ENCODE measurements around the gene SLC35A3. TPM values are rescaled to one million over a fixed set of nuclear protein-coding genes. Genes with fewer than 3 reads are reported as not detected.
"Not testable (repeated sequence)": the region's sequence is repeated elsewhere in the genome, so short reads cannot be mapped to it uniquely, and the experiment has no call there.

SLC35A3 gene
- total RNA-seq, 2 donors from 2014 or later = 6.6 to 8.7 TPM

DNA sequence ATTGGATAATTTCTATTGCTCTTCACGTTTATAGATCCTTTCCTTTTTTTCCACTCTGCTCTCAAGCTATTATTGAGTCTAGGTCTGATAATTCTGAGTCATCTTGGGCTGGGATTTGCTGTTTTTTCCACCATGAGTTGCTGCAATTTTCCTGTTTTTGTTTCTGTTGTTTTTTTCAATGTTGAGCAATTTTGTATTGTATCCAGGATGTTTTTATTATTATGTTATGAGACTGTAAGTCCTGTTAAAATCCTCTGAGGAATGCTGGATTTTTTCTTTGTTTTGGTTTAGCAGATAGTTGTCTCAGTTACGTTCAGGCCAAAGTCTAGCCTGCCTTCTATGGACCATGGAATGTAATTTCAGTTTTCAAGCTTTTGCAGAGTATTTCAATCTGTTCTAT is 13.0 kb upstream of the SLC35A3 start:
- TF ChIP-seq, protein P1, sequence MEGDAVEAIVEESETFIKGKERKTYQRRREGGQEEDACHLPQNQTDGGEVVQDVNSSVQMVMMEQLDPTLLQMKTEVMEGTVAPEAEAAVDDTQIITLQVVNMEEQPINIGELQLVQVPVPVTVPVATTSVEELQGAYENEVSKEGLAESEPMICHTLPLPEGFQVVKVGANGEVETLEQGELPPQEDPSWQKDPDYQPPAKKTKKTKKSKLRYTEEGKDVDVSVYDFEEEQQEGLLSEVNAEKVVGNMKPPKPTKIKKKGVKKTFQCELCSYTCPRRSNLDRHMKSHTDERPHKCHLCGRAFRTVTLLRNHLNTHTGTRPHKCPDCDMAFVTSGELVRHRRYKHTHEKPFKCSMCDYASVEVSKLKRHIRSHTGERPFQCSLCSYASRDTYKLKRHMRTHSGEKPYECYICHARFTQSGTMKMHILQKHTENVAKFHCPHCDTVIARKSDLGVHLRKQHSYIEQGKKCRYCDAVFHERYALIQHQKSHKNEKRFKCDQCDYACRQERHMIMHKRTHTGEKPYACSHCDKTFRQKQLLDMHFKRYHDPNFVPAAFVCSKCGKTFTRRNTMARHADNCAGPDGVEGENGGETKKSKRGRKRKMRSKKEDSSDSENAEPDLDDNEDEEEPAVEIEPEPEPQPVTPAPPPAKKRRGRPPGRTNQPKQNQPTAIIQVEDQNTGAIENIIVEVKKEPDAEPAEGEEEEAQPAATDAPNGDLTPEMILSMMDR (IDR thresholded peaks at IDR 0.05) = no peak

DNA sequence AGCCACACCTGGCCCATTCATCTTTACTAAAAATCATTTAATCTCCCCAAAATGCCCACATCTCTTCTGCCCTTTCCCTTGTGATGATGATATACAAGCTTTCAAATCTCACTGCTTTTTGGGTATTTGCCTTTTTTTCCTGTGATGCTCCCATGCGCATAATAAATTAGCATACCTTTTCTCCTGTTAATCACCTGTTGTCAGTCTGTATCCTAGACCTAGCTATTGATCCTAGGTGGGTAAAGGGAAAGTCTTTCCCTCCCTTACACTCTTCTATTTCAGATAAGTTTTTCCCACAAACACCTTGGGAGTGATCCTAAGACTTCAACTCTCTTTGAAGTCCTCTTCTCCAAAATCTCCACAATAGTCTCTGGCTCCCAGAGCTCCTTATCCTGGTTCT is 12.0 kb upstream of the SLC35A3 start:
- H3K4me3 ChIP-seq = no peak overlapping the region
- H3K36me3 ChIP-seq = no peaks in the 10 kb centered on the region
- DNase-seq (ENCODE audit: low spot score) = no peak
- TF ChIP-seq, protein P1 (IDR thresholded peaks at IDR 0.05) = no peak
- H3K27ac ChIP-seq = no peak overlapping the region
- H3K27me3 ChIP-seq = no peaks in the 10 kb centered on the region
- no peaks in the 10 kb centered on the region for H3K4me1 ChIP-seq
- H3K9me3 ChIP-seq = peaks cover 0 to 3% of the 10 kb centered on the region in 2 donors

More for the DNA sequence above, 13.0 kb upstream of the SLC35A3 start:
- H3K36me3 ChIP-seq = no peaks in the 10 kb centered on the region
- peak overlapping the region in 1 of 2 donors; percentile 40 for H3K27ac ChIP-seq
- no peak for DNase-seq (ENCODE audit: low spot score)
- no peak overlapping the region for H3K4me3 ChIP-seq
- no peaks in the 10 kb centered on the region for H3K4me1 ChIP-seq
- peaks cover 0 to 3% of the 10 kb centered on the region in 2 donors for H3K9me3 ChIP-seq
- H3K27me3 ChIP-seq = no peaks in the 10 kb centered on the region

DNA sequence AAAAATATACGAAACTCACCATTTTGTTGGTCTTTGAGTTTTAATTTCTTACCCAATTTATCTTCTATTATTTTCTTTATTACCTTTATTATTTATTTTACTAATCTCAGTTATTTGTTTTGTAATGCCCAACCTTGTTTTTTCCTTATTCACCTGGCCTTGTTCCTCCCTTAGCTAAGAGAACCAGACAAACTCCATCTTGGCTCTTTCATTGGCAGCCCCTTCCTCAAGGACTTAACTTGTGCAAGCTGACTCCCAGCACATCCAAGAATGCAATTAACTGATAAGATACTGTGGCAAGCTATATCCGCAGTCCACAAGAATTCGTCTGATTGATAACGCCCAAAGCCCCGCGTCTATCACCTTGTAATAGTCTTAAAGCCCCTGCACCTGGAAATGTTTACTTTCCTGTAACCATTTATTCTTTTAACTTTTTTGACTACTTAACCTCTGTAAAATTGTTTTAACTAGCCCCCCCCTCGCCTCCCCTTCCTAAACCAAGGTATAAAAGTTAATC is 10.5 kb upstream of the SLC35A3 start:
- H3K9me3 ChIP-seq; H3K36me3 ChIP-seq; H3K4me1 ChIP-seq; DNase-seq (ENCODE audit: low spot score); H3K27me3 ChIP-seq; H3K4me3 ChIP-seq; H3K27ac ChIP-seq: not testable (repeated sequence)

DNA sequence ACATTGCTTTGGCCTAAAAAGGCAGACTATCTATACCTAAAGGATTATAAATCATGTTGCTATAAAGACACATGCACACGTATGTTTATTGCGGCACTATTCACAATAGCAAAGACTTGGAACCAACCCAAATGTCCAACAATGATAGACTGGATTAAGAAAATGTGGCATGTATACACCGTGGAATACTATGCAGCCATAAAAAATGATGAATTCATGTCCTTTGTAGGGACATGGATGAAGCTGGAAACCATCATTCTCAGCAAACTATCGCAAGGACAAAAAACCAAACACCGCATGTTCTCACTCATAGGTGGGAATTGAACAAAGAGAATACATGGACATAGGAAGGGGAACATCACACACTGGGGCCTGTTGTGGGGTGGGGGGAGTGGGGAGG is 9.5 kb upstream of the SLC35A3 start:
- not testable (repeated sequence) for DNase-seq (ENCODE audit: low spot score); H3K36me3 ChIP-seq; H3K27me3 ChIP-seq; H3K27ac ChIP-seq; H3K9me3 ChIP-seq; H3K4me3 ChIP-seq; H3K4me1 ChIP-seq

DNA sequence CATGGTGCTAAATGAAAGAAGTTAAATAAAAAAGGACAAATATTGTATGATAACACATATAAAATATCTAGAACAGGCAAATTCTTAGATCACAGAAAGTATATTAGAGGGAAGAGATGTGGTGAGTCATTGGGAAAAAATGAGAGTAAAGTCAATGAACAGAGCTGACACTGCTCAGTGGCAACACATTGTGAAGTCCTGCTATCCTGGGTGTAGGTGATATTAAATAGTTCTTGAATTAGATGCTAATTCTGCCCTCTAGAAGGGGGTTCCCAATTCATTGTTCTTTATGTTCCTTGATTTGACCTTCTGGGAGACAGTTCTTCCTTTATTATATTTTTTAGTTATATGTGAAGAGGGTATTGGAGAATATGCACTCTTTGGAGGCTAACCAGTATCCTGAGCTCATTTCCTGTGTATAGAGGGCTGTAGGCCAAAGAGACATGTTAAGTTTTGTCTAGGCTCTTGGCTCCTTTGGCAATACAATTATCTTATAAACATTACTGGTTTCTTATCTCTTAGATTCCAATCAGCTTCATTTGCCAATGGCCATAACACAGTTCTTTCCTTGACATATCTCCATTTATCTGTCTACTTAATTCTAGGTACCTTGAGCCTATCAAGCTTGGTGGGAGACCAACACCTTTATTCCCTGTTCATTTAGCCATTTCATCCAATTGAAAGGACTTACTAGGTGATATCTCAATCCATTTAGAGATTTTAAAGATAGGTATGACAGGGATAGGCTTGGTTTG is 6.6 kb upstream of the SLC35A3 start:
- Histone ChIP-seq H3K9me3 (no peaks in the 10 kb centered on the region), H3K27me3 (no peaks in the 10 kb centered on the region), H3K27ac (no peak overlapping the region), H3K4me3 (no peak overlapping the region), H3K4me1 (no peaks in the 10 kb centered on the region), H3K36me3 (no peaks in the 10 kb centered on the region)
- TF ChIP-seq, protein P1 (IDR thresholded peaks at IDR 0.05) = no peak
- DNase-seq (ENCODE audit: low spot score) = no peak

DNA sequence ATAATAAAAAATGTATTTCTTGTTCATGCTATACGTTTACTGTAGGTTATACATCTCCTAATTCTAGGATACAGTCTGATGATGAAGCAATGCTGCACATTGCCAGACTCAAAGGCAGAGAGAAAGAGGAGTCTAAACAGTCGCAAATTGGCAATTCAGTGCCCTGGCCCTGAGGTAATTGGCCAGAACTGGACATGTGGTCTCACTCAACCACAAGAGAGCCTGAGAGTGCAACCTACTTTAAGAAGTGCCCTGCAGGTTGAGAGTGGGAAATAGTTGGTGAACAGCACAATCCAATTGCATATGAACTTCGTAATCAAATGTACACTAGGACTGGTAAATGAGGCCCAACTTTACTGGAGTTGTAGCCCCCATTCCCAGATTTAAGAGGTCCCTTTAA is 5.0 kb upstream of the SLC35A3 start:
- Histone ChIP-seq H3K4me3 (no peak overlapping the region), H3K36me3 (no peaks in the 10 kb centered on the region), H3K27me3 (no peaks in the 10 kb centered on the region), H3K27ac (no peak overlapping the region), H3K9me3 (no peaks in the 10 kb centered on the region), H3K4me1 (peaks cover 0 to 6% of the 10 kb centered on the region in 2 donors)
- TF ChIP-seq, protein P1 (IDR thresholded peaks at IDR 0.05) = no peak
- DNase-seq (ENCODE audit: low spot score) = no peak

Data from right atrium auricular region (tissue), 2 donors.